ENCODE measurements around the gene EHMT1.

EHMT1 gene

GRCh38 chr9:137752426-137752825 lies 133.6 kb downstream of the EHMT1 start:
- H3K4me3 ChIP-seq (ENCODE audit: low read depth, low read length): no peak overlapping the region
- TF ChIP-seq CTCF (IDR thresholded peaks at IDR 0.05; ENCODE audit: borderline replicate concordance, insufficient read depth, low read depth, low read length): no peak

GRCh38 chr9:137753192-137753765 lies 134.5 kb downstream of the EHMT1 start:
- TF ChIP-seq CTCF (IDR thresholded peaks at IDR 0.05; ENCODE audit: borderline replicate concordance, insufficient read depth, low read depth, low read length): no peak
- H3K4me3 ChIP-seq (ENCODE audit: low read depth, low read length): no peak overlapping the region

GRCh38 chr9:137755261-137755927 lies 136.6 kb downstream of the EHMT1 start:
- no peak for TF ChIP-seq CTCF (IDR thresholded peaks at IDR 0.05; ENCODE audit: borderline replicate concordance, insufficient read depth, low read depth, low read length)
- H3K4me3 ChIP-seq (ENCODE audit: low read depth, low read length): no peak overlapping the region

- H3K4me3 ChIP-seq (ENCODE audit: low read depth, low read length): no peak overlapping the region
- no peak for TF ChIP-seq CTCF (IDR thresholded peaks at IDR 0.05; ENCODE audit: borderline replicate concordance, insufficient read depth, low read depth, low read length)
These were observed 137.4 kb downstream of the EHMT1 start for GRCh38 chr9:137756045-137756744.

- no peak overlapping the region for H3K4me3 ChIP-seq (ENCODE audit: low read depth, low read length)
- TF ChIP-seq CTCF (IDR thresholded peaks at IDR 0.05; ENCODE audit: borderline replicate concordance, insufficient read depth, low read depth, low read length): no peak
These were observed 138.3 kb downstream of the EHMT1 start for GRCh38 chr9:137757139-137757538.

- H3K4me3 ChIP-seq (ENCODE audit: low read depth, low read length): no peak overlapping the region
- no peak for TF ChIP-seq CTCF (IDR thresholded peaks at IDR 0.05; ENCODE audit: borderline replicate concordance, insufficient read depth, low read depth, low read length)
These were observed 138.8 kb downstream of the EHMT1 start for GRCh38 chr9:137757613-137758029.

Measured in GM12875 (cell line).